Measurements from ENCODE around the gene BRAF.

DNA sequence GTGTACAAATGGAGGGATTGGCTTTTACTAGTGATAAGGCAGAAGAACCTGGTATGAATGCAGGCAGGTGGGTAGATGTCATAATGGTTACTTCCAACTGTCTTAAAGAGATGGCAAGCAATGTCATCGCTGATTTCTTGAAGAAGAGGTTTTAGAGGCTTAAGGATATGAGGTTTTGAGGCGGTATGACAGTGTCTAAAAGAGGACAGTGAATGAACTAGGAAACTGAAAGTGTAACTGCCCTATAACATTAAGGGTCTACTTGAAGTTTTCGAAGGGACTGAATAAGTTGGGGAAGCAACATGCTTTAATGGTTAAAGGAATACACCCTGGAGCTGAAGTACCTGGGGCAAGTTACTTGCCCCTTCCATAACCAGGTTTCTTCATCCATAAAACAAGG, 157.3 kb downstream of the BRAF start:
- TF ChIP-seq POLR2A (IDR thresholded peaks at IDR 0.05; ENCODE audit: borderline replicate concordance, extremely low read depth, insufficient read depth, insufficient read length): no peak
- no peak for TF ChIP-seq EZH2 (IDR thresholded peaks at IDR 0.05)
- TF ChIP-seq, protein P1, sequence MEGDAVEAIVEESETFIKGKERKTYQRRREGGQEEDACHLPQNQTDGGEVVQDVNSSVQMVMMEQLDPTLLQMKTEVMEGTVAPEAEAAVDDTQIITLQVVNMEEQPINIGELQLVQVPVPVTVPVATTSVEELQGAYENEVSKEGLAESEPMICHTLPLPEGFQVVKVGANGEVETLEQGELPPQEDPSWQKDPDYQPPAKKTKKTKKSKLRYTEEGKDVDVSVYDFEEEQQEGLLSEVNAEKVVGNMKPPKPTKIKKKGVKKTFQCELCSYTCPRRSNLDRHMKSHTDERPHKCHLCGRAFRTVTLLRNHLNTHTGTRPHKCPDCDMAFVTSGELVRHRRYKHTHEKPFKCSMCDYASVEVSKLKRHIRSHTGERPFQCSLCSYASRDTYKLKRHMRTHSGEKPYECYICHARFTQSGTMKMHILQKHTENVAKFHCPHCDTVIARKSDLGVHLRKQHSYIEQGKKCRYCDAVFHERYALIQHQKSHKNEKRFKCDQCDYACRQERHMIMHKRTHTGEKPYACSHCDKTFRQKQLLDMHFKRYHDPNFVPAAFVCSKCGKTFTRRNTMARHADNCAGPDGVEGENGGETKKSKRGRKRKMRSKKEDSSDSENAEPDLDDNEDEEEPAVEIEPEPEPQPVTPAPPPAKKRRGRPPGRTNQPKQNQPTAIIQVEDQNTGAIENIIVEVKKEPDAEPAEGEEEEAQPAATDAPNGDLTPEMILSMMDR (IDR thresholded peaks at IDR 0.05 in 2 of 3, conservative IDR thresholded peaks at IDR 0.05 in 1 of 3; ENCODE audit: borderline replicate concordance in 1 of 3, insufficient read depth in 1 of 3, low read depth in 2 of 3, low read length in 2 of 3): no peak
- TF ChIP-seq RAD21 (IDR thresholded peaks at IDR 0.05; ENCODE audit: low read depth): no peak
- TF ChIP-seq ZNF274 (IDR thresholded peaks at IDR 0.05; ENCODE audit: low read depth, low read length): no peak
- no peak for TF ChIP-seq CEBPB (IDR thresholded peaks at IDR 0.05; ENCODE audit: low read depth)
- TF ChIP-seq FOSL1 (IDR thresholded peaks at IDR 0.05; ENCODE audit: low read depth): no peak
- TF ChIP-seq YY1 (IDR thresholded peaks at IDR 0.05; ENCODE audit: extremely low read depth, insufficient replicate concordance, low read depth, low read length): no peak
- TF ChIP-seq SIN3A (IDR thresholded peaks at IDR 0.05; ENCODE audit: low read depth): no peak
- no peak for TF ChIP-seq POLR2AphosphoS5 (IDR thresholded peaks at IDR 0.05; ENCODE audit: low read depth, low read length)
- no peak for TF ChIP-seq EZH2phosphoT487 (IDR thresholded peaks at IDR 0.05; ENCODE audit: borderline replicate concordance)
- TF ChIP-seq, protein P2, sequence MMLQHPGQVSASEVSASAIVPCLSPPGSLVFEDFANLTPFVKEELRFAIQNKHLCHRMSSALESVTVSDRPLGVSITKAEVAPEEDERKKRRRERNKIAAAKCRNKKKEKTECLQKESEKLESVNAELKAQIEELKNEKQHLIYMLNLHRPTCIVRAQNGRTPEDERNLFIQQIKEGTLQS (IDR thresholded peaks at IDR 0.05): no peak

Measured in HCT116 (cell line).